GM21390 (cell line): Measurements from ENCODE around the gene PLA2R1.

Experiments used
- ATAC-seq: cut with Tn5 transposase; IDR thresholded peaks from one replicate; pipeline ENCODE4 v1.9.1; 2021; ENCODE audit not compliant: unreplicated experiment

Gene PLA2R1

DNA sequence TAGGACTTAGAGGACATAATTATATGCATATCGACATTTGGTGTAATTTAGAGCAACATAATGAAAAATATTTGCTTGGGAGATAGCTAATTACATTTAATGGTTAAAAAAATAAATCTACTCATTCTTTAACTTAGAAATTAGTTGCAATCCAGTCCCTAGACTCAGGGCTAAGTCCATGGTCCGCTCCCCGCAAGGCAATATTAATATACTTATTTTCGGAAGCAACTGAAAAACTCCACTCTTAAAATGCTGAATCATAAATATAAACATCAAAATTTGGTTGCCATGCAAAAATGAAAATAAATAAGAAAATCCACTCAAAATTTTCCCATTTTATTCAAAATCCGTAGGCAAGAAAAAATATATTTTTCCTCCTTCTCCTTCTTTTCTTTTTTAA, 164.7 kb downstream of the PLA2R1 start:
- ATAC-seq = no peak

DNA sequence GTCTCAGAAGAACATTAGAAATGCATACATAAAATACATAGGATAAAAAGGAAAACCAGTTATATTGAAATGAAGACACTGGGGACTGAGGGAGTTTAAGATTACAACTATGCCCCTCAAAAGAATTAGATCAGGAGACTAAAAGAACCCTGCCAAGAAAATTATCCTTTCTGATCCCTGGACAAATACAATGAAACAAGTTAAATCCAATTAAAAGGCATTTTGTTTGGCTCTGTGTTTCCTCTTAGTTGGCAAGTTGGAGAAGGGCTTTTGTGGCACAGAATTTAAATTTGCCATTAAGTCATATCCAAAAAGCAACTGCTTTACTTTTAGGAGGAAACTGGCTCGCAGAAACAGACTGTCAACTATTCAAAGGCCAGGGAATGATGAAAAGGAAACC, 165.3 kb downstream of the PLA2R1 start:
- no peak for ATAC-seq

DNA sequence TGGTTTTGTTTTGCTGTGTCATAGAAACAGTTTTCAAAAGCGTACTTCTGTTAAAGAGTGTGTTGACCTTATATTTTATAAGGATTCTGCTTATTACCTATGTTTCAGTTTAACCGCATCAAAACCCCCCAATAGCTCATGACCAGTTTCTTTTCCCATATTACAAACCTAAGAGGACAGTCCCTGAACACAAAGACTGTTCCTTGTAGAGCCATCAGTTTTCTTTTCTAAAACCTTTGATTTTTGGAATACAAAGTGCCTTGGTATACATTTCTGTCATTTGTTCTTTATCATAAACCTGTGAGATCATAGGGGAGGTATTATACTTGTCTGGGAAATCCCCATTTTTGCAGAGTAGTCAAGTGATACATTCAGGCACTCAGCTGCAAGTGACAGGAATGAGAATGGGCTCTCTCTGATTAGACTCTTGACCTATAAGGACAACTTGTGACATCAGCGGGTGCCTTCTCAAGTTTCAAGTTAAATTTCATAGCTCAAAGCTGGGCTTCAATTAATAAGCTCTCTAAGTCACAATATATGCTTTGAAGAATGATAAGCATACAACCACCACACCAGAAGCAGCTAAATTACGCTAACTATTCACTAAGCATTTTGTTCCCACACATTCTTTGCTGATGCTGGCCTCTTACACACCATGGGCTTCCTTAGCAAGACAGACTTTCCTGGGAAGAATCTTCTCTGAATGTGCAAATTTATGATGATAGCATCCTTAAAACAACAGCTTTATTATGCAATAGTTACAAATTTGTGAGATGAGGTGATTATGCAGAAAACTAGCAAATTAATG, 167.0 kb downstream of the PLA2R1 start:
- ATAC-seq = peak; percentile 49

DNA sequence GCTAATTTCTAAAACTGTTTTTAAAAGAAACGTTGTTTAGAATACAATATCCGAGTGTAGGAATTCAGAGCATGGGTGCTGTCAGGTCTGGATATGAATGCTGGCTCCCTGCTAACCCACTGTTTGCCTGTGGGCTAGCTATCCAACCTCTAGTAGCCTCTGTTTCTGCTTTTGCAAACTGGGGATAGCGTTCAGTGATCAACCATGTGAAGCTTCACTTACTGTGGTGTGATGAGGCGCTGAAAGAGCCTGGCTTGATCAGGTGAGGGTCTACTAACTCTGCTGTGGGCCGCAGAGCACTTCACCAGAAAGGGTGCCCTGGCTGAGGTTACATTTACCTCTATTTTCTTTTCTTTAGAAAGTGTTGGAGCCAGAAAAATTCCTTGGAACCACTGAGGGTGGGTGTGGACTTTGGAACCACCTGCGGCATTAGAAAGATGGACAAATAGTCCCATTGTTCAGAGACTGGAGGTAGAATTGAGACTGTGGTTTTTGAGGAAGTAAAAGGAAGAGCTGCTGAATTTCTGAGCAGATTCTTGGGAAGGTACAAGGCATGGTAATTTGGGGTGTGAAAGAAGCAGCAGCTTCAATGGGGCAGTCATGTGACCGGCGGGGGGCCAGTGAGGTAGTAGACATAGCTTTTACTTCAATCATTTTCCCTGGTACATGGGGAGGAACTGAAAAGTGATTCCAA, 168.1 kb downstream of the PLA2R1 start:
- no peak for ATAC-seq

DNA sequence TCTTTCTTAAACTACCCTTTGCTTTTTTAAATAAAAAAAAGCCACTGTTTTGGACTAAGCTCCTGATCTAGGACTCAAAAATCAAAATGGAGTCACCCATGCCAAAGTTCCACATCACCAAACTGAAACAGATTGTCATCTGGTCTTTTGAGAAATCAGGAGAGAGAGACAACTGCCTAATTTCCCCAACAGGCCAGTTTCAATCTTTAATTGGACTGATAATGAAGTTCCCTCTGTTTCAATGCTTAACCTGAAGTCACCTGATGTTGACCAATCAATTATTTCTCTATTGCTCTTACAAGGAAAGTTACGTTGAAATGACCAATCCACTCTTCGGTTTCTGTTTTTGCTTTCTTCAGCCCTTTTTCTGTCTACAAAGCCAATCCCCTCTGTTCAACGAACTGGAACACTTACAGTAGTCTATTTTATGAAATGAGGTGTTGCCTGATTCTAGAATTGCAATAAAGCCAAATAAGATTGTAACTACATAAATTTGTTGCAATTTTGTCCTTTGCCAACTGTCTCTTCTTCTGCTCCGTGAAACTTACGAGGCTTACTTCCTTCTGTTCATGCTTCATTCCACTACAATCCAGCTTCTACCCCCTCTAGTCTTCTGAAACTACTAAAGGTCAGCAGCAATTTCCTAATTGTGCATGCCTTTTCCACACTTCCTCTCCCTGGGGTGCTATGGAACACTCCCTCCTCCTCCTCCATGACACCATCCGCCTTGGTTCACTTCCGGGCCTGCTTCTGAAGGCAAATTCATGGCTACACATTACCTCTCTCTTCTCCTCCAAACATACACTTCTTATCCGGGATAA, 169.2 kb downstream of the PLA2R1 start:
- no peak for ATAC-seq

DNA sequence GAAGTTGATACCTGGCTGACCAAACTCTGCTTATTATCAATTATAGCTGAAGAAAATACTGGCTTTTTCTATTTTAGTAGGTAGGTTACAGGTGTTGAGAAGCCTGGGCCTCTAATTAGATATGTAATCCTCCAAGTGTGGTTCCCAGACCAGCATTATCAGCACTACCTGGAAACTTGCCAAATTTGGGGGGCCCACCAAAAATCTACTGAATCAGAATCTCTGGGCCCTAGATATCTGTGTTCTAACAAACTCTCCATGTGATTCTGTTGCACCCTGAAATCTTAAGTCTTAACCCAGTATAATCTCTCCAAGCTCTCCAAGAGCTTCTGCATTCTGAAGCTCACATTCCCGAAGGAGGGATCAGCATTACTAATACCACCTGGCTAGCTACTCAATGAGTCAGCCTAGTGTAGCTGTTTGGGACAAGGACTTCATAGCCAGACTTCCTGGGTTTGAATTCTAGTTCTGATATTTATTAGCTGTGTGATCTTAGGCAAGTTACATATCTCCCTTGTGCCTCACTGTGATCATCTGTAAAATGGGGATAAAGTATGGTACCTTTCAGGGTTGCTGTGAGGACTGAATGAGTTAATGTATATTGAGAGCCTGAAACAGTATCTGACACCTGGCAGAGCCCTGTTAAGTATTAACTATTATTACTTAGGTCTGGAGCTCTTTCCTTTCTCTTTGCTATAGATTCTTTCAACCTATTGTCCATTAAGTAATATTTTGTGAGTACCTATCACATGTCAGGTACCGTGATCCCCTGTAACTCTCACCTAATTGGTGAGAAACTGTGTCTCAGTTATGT, 170.3 kb downstream of the PLA2R1 start:
- no peak for ATAC-seq

DNA sequence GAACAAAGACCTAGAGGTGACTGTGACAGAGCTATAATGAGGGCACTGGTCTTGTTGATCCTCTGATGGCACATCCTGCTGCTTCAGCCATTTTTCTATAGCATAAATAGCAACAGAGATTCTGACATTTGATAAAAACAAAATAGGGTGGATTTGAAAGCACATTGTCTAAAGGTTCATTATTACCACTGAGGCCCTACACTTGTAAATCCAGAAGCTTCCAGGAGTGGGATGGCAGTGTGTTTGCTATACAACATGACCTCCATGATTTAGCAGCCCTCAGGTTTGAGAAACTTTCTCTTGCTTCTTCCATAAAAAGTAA, 171.2 kb downstream of the PLA2R1 start:
- no peak for ATAC-seq

DNA sequence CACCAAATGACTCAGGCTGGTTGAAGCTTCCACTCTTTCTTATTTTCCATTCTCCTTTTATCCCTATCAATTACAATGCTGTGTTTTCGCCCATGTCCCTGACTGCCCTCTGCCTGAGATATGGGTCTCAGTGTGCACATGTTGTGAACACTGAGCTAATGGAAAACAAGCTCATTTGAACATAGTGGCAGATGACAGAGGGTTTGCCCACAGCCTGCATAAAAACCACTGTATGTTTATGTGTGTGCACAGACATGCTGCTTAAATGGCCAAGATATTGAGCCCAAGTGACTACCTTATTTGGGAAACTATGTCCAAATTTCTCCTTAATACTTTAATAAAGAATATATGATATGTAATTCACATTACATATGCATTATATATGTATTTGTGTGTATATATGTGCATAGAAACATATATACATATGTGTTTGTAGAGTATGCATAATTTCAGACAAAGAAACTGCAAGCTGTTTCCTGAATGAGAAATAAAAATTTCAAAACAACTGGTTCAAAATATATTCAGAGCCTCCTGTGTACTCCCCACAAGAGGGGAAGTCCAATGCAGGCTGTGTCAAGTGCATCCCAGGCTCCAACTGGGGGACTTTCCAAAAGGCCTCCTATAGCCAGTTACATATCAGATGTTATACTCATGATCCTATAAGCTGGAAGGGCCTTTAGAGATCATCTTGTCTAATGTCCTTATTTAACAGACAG, 171.7 kb downstream of the PLA2R1 start:
- ATAC-seq = peak; percentile 31

DNA sequence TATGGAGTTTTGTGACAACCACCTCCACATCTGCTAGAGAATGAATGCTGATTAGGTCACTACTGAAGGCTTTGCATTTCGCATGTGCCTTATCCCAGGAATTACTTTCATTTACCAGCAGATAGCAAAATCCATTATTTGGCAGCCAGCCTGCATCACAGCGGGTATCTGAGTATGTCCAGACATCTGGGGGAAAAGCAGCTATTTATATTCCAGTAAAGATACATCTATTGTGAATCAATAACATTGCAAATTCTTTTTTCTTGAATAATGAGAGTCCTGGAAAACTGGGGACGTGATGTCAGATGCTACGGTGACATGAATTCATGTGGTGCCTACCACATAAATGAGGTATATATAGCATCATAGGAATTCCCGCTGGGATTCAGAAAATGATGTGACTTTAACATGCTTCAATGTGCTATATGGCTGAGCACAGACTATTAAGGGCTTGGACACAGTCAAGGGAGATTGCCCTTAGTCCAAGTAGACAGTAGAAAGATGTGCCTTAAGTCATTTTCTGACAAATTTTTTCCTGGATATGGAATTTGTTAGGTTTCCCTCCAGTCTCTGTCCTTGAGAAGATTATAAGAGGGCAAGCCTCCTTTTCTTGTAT, 180.2 kb downstream of the PLA2R1 start:
- no peak for ATAC-seq
